CD14-positive monocyte (primary cell): ENCODE results near the gene PPM1H. TPM values are rescaled to one million over a fixed set of nuclear protein-coding genes. Genes with fewer than 3 reads are reported as not detected.

ENCODE experiments used
- DNase-seq, 3 donors: peaks; one replicate each; pipeline ENCODE4 v3.0.0-alpha.2; 2011 to 2022
- H2AFZ ChIP-seq: 2 replicates; pipeline ENCODE4 v1.6.0; 2012; ENCODE audit warnings: mild to moderate bottlenecking, low read depth, low read length, inconsistent platforms; ENCODE audit not compliant: insufficient read depth, poor library complexity, severe bottlenecking
- H3K27ac ChIP-seq, 2 donors: 1 replicate in 1 of 2; 2 replicates in 1 of 2; pipeline ENCODE4 v1.5.1; 2012 to 2013; ENCODE audit warnings: low read length in 2 of 2, control low read depth in 1 of 2, inconsistent platforms in 1 of 2, low read depth in 1 of 2, mild to moderate bottlenecking in 1 of 2
- H3K27me3 ChIP-seq, 2 donors: one replicate each; pipeline versions ENCODE4 v1.6.0 to v1.6.1; 2011 to 2013; ENCODE audit warnings: low read length in 2 of 2; ENCODE audit not compliant: control insufficient read depth in 2 of 2, insufficient read depth in 2 of 2
- H3K36me3 ChIP-seq, 2 donors: replicated peaks in 1 of 2; 1 replicate in 1 of 2; 2 replicates in 1 of 2; pipeline versions ENCODE4 v1.5.1 to v1.6.1; 2012 to 2013; ENCODE audit warnings: low read length in 2 of 2, control low read depth in 1 of 2, inconsistent platforms in 1 of 2, mild to moderate bottlenecking in 1 of 2; ENCODE audit not compliant: insufficient read depth in 2 of 2, control insufficient read depth in 1 of 2
- H3K4me1 ChIP-seq, 2 donors: 1 replicate in 1 of 2; 2 replicates in 1 of 2; pipeline versions ENCODE4 v1.5.1 to v1.6.1; 2012 to 2013; ENCODE audit warnings: low read length in 2 of 2, control low read depth in 1 of 2, inconsistent platforms in 1 of 2, mild to moderate bottlenecking in 1 of 2, moderate library complexity in 1 of 2; ENCODE audit not compliant: insufficient read depth in 2 of 2, control insufficient read depth in 1 of 2
- H3K4me2 ChIP-seq: replicated peaks from 2 replicates; pipeline ENCODE3; 2012; ENCODE audit warnings: low read length, moderate library complexity, mild to moderate bottlenecking; ENCODE audit not compliant: poor library complexity, severe bottlenecking; ENCODE audit errors: extremely low read depth
- H3K4me3 ChIP-seq, 3 experiments: fragments of 200-600 bp in 1 of 3; sonication (generic) in 1 of 3; replicated peaks in 1 of 3; 1 replicate in 2 of 3; 2 replicates in 1 of 3; pipeline ENCODE4 v1.5.1; 2011 to 2013; ENCODE audit warnings: low read length in 3 of 3, mild to moderate bottlenecking in 3 of 3, control low read depth in 2 of 3, low read depth in 2 of 3, inconsistent platforms in 1 of 3, moderate library complexity in 1 of 3
- H3K79me2 ChIP-seq: 2 replicates; pipeline ENCODE4 v1.6.0; 2012; ENCODE audit warnings: mild to moderate bottlenecking, control low read depth, inconsistent platforms, low read length, moderate library complexity; ENCODE audit not compliant: insufficient read depth
- H3K9ac ChIP-seq: 2 replicates; pipeline ENCODE4 v1.6.0; 2017; ENCODE audit warnings: low read length, mild to moderate bottlenecking; ENCODE audit not compliant: insufficient read depth, poor library complexity, severe bottlenecking
- H3K9me3 ChIP-seq, 2 donors: replicated peaks in 1 of 2; 1 replicate in 1 of 2; 2 replicates in 1 of 2; pipeline versions ENCODE4 v1.5.1 to v1.6.1; 2012 to 2013; ENCODE audit warnings: low read length in 2 of 2, control low read depth in 1 of 2; ENCODE audit not compliant: control insufficient read depth in 1 of 2, insufficient read depth in 1 of 2
- H4K20me1 ChIP-seq: 2 replicates; pipeline ENCODE4 v1.6.0; 2012; ENCODE audit warnings: mild to moderate bottlenecking, low read length, control low read depth, moderate library complexity; ENCODE audit not compliant: insufficient read depth
- H3K27ac Mint-ChIP-seq, 7 donors: one replicate each; pipeline ENCODE4 v1.8.0; 2020; ENCODE audit warnings: mild to moderate bottlenecking in 7 of 7, mixed read lengths in 7 of 7, moderate library complexity in 6 of 7, inconsistent platforms in 2 of 7
- H3K27me3 Mint-ChIP-seq, 3 donors: one replicate each; pipeline ENCODE4 v1.8.0; 2021 to 2022; ENCODE audit warnings: low read depth in 3 of 3, mild to moderate bottlenecking in 3 of 3, mixed read lengths in 3 of 3, moderate library complexity in 3 of 3, inconsistent platforms in 1 of 3
- H3K36me3 Mint-ChIP-seq, 2 donors: one replicate each; pipeline ENCODE4 v1.8.0; 2020; ENCODE audit warnings: mixed read lengths in 2 of 2, inconsistent platforms in 1 of 2, mild to moderate bottlenecking in 1 of 2
- H3K4me1 Mint-ChIP-seq: one replicate; pipeline ENCODE4 v1.8.0; 2020; ENCODE audit warnings: mild to moderate bottlenecking, mixed read lengths
- H3K4me3 Mint-ChIP-seq, 2 donors: one replicate each; pipeline ENCODE4 v1.8.0; 2020; ENCODE audit warnings: mild to moderate bottlenecking in 2 of 2, mixed read lengths in 2 of 2, moderate library complexity in 1 of 2
- H3K9me3 Mint-ChIP-seq, 7 donors: one replicate each; pipeline ENCODE4 v1.8.0; 2020 to 2022; ENCODE audit warnings: mixed read lengths in 7 of 7, mild to moderate bottlenecking in 6 of 7, moderate library complexity in 6 of 7, inconsistent platforms in 2 of 7
- CTCF ChIP-seq: fragments of 200-600 bp; IDR thresholded peaks from one replicate; pipeline ENCODE4 v1.8.0; 2022; ENCODE audit warnings: antibody characterized with exemption, mild to moderate bottlenecking
- WGBS: methylation state at CpG from one replicate; pipeline ENCODE4 v1.1.5; 2013; ENCODE audit warnings: missing lambda C conversion rate; ENCODE audit not compliant: insufficient coverage; 5-methylcytosine and 5-hydroxymethylcytosine counted together
- intact Hi-C, 2 donors: fragments of 100-400 bp; cut with micrococcal nuclease; formaldehyde crosslinking; loops; one replicate each; pipeline versions ENCODE4 v1.15.0 to v1.15.1; 2023
- polyA plus RNA-seq, 3 donors: library from polyadenylated mRNA; depleted of rRNA in 1 of 3; unstranded in 2 of 3; stranded (reverse) in 1 of 3; fragments of 300-500 nt in 2 of 3; fragments of >200 nt in 1 of 3; fragmentation: Illumina TruSeq in 2 of 3; gene quantifications; 1 replicate in 2 of 3; 2 replicates in 1 of 3; pipeline ENCODE4 v1.2.3, GENCODE V29; 2012 to 2021

The PPM1H gene
- polyA plus RNA-seq, 3 donors = 1.5 to 2.8 (median 1.9) TPM

GRCh38 chr12:62793256-62794217 is 141.4 kb downstream of the PPM1H start:
- DNase-seq = peak; percentile 66 to 85 (median 70)
- 66% methylated on average over 14 of the region's 25 CpGs for WGBS
- H3K27me3 Mint-ChIP-seq = peaks cover 0 to 2% (median 0%) of the 10 kb centered on the region in 3 donors
- H3K4me3 ChIP-seq = no peak overlapping the region
- H3K27ac ChIP-seq = no peak overlapping the region
- H4K20me1 ChIP-seq = no peaks in the 10 kb centered on the region
- peaks cover 2 to 4% of the 10 kb centered on the region in 2 donors for H3K36me3 Mint-ChIP-seq
- no peak overlapping the region for H3K4me3 Mint-ChIP-seq
- peak; percentile 92 for TF ChIP-seq CTCF
- intact Hi-C loops = loop anchor here in 1 of 2 donors (5.0 kb wide), 2 partner anchors 191 to 211 kb away; no protein-coding TSS in a partner anchor
- H3K36me3 ChIP-seq = no peaks in the 10 kb centered on the region
- no peaks in the 10 kb centered on the region for H3K9me3 Mint-ChIP-seq
- peaks cover 25% of the 10 kb centered on the region for H3K4me1 Mint-ChIP-seq
- no peak overlapping the region for H3K27ac Mint-ChIP-seq
- H3K9me3 ChIP-seq = no peaks in the 10 kb centered on the region
- peaks cover 13 to 20% of the 10 kb centered on the region in 2 donors for H3K4me1 ChIP-seq
- no peaks in the 10 kb centered on the region for H3K79me2 ChIP-seq
- H3K4me2 ChIP-seq = no peak overlapping the region
- no peaks in the 10 kb centered on the region for H3K27me3 ChIP-seq
- no peak overlapping the region for H3K9ac ChIP-seq
- H2AFZ ChIP-seq = no peak overlapping the region

DNA sequence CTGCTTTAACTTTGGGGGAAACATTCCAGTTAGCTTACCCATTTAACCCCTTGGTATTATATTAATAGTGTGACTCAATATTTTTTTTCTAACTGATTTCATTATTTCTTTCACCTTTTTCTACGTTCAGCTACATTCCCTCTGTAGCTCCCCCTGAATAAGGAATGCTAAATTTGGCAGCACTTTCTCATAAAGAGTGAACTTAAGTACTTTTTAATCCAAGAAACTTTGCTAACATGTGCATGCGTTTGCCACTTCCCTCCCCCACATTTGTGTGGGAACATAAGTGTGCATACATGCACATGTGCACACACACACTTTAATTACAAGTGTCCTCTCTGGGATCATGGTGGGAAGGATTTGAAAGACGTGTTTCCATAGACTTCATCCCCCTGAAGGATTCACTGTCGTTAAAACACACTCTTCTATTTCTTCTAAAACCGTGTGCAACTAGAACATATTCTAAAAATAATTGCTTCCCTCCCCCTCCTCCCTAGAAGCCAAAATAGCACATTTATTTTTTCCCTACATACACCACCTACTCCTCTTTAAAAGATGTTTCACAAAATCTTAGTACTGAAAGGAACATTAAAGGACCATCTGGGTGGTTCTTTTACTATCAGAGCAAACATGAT is 142.6 kb downstream of the PPM1H start:
- no peak overlapping the region for H3K27ac ChIP-seq
- peaks cover 0 to 2% (median 0%) of the 10 kb centered on the region in 3 donors for H3K27me3 Mint-ChIP-seq
- H3K27me3 ChIP-seq = no peaks in the 10 kb centered on the region
- DNase-seq = no peak
- H3K36me3 ChIP-seq = no peaks in the 10 kb centered on the region
- no peaks in the 10 kb centered on the region for H3K9me3 ChIP-seq
- H3K4me3 Mint-ChIP-seq = no peak overlapping the region
- peaks cover 37% of the 10 kb centered on the region for H3K4me1 Mint-ChIP-seq
- H4K20me1 ChIP-seq = no peaks in the 10 kb centered on the region
- peaks cover 24 to 32% of the 10 kb centered on the region in 2 donors for H3K4me1 ChIP-seq
- peaks cover 1 to 2% of the 10 kb centered on the region in 2 donors for H3K36me3 Mint-ChIP-seq
- H3K79me2 ChIP-seq = no peaks in the 10 kb centered on the region
- intact Hi-C loops = loop anchor here in 1 of 2 donors (5.0 kb wide), 2 partner anchors 190 to 210 kb away; no protein-coding TSS in a partner anchor
- WGBS = 50% methylated on average over 2 of the region's 5 CpGs
- TF ChIP-seq CTCF = no peak
- H3K9ac ChIP-seq = no peak overlapping the region
- H3K4me2 ChIP-seq = no peak overlapping the region
- H2AFZ ChIP-seq = no peak overlapping the region
- H3K9me3 Mint-ChIP-seq = no peaks in the 10 kb centered on the region
- H3K27ac Mint-ChIP-seq = no peak overlapping the region
- H3K4me3 ChIP-seq = no peak overlapping the region
